NCI-H82 (cell line): Measurements from ENCODE around the gene CPS1.

Experiments used
- DNase-seq: peaks from one replicate; lab custom pipeline; 2025; lab: John Stamatoyannopoulos, UW

The CPS1 gene

DNA sequence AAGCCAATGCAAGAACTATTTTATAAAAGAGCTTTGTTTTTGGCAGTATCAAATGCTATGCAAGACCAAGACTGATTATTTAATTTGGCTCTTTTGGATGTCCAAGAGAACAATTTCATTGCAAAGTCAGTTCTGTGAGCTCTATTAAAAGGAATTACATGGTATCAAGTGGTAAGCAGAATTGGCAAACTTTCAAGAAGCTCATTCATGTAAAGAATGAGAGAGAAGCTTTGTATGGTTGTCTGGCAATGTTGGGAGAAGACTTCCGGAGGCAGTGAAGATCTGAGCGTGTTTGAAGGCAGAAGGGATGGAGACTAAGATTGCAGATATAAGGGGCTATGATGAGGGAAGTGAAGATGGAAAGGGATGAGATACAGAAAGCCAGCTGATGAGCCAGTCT is 49.6 kb downstream of the CPS1 start:
- no peak for DNase-seq

DNA sequence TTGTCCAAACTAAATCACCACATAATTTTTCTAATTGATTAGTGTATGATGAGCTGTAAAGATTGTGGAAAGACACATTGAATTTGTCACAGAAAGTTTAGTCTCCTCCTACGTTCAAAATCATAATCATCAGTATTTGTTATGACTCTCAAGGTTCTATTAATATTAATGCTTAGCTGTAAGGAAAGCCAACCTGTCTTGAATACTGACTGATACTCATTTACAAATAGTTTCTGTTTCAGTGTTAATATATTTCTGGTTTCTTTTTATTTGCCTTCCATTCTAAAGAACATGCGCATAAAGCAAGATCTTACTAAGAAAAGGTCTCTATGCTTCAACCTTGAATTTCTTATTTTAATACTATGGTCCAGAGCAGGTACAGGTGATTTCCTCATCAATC is 55.1 kb downstream of the CPS1 start:
- DNase-seq: no peak

DNA sequence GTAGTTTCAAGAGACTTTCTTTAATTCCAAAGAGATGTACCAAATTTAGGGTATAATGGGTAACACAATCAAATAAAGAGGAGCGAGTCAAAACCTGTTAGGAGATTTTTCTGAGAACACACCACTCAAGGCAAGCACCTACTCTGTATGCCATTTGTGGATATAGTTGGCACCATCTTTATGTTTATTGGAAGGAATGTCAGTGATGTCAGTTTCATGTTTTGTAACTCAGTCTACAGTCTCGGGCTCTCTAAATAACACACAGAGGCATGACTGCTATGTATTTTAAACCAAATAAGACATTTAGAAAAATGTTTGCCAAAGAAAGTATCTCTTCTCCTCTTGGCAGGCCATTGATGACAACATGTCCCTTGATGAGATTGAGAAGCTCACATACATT is 59.7 kb downstream of the CPS1 start:
- no peak for DNase-seq

DNA sequence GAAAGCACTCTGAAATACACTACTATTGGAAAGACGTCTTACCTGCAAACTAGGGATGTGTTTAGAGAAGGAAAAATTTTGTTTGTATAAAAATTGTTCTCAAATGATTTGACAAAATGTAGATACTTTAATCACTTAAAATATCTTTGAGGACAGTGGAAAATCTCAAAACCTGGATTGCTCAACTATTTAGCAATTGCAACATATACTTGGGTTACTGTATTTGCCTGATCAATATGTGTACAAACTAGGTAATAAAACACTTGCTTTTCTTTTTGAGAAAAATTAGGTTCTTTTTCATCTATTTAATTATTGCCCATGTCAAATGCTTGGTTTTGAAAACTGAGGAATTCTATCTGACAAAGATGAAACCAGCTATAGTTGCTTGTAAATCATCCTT is 60.9 kb downstream of the CPS1 start:
- DNase-seq: no peak

DNA sequence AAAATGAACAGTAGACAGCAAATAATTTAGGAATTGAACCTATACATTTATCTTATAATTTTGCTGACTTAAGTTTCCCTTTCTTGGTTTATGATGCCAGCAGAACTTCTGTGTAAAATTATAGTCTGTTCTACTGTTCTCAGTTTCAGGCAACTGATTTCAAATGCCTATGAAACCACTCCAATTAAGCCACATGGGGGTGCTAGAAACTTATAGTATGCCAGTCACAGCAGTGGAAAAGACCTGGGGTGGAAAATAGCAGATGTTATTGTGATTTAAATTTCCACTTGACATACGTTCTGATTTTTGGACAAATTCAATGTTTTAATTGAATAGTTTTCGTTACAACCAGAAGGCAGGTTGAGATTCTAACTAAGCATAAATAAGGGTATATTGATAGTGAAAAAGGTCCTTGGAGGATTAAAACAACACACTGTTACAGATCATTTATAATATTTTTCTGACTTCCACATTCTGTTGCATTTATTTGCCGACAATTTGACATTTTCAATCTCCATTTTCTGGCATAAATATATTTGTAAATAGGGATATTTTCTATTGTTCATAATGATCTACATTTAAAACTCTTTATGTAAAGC is 61.4 kb downstream of the CPS1 start:
- DNase-seq: peak; percentile 88

DNA sequence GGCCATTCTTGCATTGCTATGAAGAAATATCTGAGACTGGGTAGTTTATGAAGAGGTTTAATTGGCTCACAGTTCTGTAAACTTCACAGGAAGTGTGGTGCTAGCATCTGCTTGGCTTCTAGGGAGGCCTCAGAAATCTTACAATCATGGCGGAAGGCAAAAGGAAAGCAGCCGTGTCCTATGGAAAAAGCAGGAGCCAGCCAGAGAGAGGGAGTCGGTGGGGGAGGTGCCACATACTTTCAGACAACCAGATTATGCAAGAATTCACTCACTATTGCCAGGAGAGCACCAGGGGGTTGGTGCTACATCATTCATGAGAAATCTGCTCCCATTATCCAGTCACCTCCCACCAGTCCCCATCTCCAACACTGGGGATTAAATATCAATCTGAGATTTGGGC is 64.1 kb downstream of the CPS1 start:
- no peak for DNase-seq

DNA sequence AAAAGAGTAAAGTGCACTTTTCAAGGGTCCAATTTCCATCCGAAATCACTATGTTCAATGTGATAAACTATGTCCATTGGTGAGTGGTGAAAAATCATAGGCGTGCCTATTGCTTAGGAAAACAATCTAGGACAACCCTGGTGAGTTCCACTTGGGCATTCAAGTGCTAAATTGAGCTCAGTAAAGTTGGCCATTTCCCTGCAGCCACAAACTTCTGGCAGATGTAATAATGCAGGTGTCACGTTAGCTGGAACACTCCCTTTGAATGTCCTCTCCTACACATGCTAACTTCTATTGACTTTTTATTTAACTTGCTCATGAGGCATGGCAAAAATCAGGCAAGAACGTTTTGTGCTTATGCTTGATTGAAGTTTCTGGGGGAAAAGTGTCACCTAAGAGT is 67.1 kb downstream of the CPS1 start:
- no peak for DNase-seq

DNA sequence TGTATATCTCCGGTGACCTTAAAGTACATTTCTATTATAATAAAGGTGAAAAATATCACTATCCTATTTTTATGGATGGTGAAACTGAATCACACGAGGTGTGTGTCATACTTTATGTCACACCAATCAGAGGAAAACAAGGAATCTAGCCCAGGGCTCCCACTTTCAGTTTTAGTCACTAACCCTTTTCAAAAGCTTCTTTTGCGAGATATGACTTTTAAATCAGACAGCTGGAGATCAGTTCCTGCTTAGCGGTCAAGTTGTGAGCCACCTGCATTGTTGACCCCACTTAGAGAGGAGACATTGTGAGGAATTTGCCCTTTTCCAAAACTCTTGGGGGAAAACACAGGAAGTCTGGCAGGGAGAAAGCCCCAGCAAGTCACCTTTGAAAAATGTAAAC is 70.5 kb downstream of the CPS1 start:
- DNase-seq: no peak

DNA sequence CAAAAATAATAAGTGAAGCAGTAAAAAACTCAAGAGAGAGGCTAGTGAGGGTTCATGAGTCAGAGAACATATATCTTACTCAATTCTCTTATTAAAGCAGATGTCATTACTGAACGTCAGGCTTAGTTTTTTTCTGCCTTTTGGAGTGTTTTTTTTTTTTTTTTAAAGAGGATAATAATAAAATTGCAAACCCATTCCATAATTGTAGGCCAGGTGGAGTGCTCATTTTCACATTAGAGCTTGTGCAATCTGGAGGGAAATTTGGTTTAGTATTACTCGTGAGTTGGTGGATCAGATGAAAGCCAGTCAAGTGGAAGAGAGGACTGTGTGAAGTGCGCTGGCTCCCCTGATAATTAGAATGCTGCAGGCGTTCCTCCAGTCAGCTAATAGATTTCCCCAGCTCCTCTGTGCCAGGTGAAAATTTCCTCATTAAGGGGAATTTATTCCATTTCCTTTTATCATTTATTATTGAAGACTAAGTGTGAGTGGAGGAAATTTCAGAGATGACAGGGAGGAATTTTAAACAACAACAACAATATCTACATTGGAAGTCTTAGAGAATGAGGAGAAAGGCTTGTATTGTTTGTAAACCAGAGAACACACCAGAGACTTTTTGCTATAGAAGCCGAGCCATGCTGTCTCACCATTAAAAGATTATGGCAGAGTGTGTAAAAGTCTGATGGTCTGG is 74.6 kb downstream of the CPS1 start:
- no peak for DNase-seq

DNA sequence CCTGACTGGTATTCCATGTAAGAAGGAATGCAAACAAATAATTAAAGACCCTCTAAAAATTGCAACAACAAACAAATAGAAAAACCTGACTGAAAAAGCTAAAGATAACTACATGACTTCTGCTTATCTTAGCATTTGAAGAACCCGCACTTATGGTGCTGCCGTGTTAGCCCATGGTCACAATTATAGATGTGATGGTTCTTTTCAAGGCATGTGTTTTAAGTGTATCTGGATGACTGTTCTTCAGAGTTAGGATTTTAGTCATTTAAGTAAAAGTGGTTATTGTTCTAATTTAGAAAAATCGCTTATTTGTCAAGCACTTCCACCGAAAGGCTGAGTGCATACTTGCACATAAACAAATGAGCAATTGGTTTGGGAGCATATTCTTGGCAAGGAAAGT is 77.3 kb downstream of the CPS1 start:
- no peak for DNase-seq

DNA sequence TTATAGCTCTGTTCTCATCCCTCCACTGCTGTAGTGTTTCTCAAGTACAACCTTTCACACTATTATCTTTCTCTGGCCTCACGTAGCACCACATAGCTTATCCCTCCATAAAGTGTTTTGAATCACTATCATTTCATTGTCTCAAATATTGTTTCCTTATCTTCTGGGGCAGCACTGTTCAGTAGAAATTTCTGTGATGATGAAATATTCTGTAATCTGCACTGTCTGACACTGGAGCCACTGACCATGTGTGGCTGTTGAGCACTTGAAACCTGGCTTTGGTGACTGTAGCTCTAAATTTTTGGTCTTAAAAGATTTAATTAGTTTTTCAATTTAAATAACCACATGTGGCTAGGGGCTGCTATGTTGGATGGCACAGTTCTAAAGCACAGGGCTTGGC is 78.9 kb downstream of the CPS1 start:
- DNase-seq: no peak

DNA sequence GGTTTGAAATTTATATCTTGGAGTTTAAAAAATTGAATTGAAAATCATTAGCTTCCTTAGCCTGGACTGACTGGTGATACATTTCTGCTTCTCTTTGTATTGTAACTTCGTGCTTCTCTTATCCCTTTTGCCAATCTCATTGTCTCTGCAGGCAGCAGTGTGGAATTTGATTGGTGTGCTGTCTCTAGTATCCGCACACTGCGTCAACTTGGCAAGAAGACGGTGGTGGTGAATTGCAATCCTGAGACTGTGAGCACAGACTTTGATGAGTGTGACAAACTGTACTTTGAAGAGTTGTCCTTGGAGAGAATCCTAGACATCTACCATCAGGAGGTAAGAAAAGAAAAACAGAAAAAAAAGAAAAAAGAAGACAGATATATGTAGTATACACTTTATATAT is 85.9 kb downstream of the CPS1 start:
- no peak for DNase-seq

DNA sequence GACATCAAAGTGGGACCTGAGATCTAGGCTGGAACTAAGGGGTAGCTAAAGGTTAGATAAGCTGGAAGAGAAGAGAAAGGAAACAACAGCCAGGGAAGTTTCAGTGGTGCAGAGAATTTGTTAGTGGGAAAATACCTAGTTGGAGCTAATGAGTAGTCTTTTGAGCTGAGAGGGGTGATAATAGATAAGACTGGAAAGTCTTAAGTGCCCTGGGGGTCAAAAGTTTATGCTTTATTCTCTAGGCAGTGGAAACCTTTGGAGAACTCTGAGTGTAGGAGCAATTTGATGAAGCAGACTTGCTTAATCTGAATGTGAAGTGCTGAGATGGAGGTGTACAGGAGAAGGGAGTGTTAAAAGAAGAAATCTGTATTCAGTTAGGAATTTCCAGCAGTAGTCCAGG is 90.8 kb downstream of the CPS1 start:
- no peak for DNase-seq

DNA sequence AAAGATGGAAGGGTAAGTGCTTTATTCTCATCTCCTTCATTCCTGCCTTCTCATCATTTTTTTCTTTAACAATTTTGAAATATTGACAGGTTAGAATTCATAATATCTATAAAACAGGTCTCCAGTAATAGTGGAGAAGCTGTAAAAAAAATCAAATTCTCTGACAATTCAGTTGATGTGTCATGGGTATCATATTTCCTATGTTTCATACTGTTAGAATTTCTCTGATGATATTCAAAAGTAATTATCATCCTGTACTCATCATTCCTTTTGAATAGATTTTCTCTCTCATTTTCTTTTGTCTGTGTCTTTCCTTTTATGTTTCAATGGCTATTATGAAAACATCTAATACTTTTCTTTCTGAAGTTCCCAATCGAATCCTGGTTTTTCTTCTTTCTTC is 97.7 kb downstream of the CPS1 start:
- no peak for DNase-seq

DNA sequence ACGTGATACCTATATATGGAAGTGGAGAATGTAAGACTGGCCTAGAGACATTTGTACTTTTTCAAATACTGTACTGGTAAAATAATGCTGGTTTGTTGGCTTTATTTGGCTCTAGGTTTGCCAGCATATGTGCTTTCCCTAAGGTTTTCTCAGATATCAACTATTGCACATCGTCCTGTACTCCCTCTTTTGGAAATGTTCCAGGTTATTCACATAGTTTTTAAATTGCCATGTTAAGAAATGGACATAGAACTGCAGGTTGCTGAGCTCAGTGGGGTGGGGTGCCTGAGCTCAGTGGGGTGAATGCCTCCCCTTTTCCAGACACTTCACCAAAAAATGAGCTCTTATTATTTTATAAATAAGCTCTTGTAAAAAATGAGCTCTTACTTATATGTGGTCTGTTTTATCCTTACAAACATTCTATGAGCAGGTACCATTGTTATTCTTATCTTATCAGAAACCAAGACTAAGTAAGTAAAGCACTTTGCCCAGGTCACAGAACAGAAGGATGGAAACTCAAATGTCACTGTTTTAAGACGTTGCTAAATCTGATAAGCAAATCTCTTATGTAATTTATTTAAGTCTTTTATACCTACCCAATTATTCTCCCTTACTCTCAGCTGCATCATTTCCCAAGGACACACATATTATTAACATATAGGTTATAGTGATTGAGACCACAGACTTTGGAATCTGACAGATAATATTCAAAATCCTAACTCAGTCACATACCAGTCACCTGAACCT is 99.0 kb downstream of the CPS1 start:
- DNase-seq: no peak

DNA sequence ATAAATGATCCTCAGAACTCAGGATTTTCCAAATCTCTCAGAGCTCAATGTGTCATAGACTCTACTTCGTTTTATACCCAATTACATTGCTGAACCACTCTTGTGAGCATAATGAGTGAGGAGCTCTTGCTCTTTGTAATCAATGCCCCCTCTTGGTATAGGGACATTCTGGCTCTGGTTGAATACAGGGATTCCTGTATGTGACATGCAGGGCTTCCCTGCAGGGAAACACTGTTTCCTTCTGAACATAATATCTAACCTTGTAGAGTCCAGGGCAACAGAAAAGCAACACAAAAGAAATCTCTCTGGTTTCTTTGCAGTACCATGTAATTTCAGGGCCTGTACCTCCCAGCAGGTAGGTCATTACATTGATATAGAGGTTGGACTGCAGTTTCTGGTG is 101.5 kb downstream of the CPS1 start:
- DNase-seq: no peak

DNA sequence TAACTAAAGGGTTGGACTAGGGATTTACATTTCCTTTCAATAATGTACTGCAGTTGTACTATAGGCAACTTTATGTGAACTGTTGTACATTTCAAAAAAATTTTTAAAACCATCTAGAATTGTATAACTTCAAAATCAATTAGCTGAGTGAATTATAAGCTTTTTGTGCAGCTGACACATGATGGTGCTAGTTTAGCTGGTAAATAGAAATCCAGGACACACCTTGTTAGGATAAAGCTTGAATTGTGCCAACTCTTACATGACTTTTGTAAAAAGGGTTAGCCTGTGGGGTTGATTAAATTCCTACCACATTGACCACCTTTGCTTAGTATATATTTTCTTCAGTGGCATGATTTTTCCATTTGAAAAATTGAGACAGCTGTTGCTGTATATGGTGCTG is 104.4 kb downstream of the CPS1 start:
- DNase-seq: no peak

DNA sequence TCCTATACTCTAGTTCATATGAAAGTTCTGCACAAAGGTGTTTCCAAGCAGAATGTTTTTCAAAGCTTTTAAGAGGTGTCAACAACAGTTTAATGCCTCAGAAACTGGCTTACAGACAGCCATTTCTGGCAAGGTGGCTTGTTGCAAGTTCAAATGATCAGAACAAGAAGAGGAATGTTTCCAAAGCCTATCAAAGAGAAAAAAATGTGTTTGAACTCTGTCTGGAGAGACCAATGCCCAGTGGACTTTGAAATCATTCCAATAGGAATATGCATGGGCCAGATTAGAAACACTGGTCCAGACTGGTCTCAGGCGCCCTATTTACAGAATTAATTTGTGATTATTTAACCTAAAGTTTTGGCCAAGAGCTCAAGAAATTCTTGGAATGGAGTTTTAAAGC is 106.2 kb downstream of the CPS1 start:
- no peak for DNase-seq

DNA sequence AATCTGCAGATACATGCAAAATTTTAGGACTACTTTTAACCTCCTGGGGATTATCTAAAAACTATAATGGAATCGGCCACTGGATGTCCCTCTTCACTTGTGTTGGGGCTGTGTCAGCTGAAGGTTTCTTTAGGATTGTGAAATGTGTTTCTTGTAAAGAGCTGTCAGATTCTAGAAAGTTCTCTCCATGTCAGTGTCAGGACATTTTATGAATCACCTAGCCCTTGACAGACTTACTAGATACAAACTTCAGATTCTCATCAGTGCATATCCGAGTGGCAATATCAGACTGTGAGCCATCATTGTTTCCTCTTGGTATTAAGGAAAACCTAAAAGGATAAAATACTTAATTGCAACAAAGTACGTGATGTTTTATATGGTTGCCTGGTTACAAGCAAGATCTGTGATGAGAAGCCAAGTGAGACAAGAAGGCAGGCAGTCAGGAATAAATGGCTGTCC is 107.3 kb downstream of the CPS1 start:
- DNase-seq: peak; percentile 77

DNA sequence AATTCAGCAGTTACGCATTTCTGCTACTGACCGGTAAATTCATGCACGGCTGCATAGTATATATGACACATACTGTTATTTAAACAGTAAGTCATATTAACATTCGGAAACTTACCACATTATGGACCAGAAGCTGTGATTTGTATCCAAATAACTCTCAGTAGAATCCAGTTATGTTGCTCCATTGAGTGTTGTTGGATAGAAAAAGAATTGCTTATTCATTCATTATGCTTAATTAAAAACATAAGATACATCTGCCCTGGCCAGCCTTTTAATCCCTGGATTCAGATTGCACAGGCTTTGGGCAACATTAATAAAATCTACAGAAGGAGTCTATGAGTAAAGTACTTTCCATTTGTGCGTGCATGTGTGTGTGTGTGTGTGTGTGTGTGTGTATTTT is 111.3 kb downstream of the CPS1 start:
- no peak for DNase-seq

DNA sequence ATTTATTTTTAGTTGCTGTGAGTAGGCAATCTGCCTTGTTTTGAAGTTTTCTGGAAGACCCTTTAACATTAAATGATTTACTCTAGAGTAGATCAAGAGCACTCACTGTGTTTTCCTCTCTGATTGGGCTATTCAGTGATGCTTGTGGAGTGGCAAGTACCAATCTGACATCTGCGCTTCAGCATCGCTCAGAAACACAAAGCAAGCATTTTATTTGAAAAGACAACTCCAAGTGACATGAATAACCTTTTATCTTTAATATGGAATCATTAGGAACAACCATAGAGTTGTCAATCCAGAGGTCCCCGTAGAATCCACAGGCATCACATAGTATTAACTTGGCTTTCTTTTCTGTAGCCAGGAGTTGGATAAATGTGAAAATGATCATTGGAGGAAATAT is 114.7 kb downstream of the CPS1 start:
- DNase-seq: no peak

DNA sequence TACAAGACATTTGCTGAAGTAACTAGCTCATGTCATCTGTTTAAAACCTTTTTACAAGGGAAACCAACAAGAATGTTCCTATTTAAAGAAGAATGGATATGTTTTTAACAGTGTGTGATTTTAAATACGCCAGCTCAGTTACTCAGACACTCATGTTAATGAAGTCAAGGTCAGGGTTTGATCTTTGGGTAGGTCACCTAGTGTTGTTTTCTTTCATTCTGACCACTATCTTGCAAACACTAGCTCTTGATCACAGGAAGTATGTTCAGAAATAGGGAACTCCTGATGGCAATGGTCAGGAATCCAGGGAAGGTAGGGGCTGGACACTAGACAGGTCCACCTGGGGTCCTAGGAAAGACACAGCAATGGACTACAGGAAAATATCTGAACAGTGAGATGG is 116.7 kb downstream of the CPS1 start:
- no peak for DNase-seq

DNA sequence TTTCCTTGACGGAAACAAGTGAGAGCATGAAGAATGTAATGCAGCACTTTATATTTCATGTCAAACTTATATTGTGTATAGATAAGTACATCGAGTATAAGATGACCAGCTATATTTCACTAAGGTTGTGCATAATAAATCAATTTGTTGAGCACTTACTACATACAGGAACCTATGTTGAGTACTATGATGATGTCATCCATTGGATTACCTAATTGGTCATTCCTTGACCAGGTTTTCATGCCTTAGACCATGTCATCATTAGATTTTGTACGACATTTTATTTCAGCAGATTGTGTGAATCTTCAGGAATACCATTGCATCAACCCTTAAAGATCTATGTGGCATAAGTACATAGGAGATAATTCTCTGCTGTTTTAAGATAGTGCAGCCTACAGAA is 119.7 kb downstream of the CPS1 start:
- DNase-seq: no peak

DNA sequence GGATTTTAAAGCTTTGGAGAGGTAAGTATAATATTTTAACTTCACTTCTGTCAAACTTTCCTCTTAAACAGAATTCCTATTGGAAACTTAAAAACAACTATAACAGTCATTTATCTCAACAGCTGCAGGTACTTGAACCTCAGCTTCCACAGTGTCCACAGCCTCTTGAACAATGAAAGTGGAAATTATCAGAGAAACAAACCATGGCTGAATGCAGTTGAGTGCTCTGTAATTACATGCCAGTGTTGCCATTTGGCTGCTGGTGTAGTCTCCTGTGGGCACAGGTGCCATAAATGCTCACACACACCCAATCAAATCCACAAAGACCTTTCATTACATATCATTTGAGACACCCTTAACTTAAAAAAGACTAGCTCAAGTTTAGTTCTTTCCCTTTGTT is 125.1 kb downstream of the CPS1 start:
- DNase-seq: no peak
